Trophoblast cell (in vitro differentiated cells and primary cell): ENCODE data around the gene CDC6.

ENCODE experiments used
- DNase-seq, 2 donors: peaks; one replicate each; pipeline ENCODE4 v3.0.0-alpha.2; 2016
- H2AFZ ChIP-seq: 2 replicates; pipeline ENCODE4 v1.6.1; 2013; ENCODE audit warnings: low read length, moderate library complexity, mild to moderate bottlenecking; ENCODE audit not compliant: insufficient read depth, poor library complexity
- H2AK5ac ChIP-seq: 2 replicates; pipeline ENCODE4 v1.6.1; 2013; ENCODE audit warnings: mild to moderate bottlenecking, low read length
- H2BK120ac ChIP-seq: 2 replicates; pipeline ENCODE4 v1.6.1; 2013; ENCODE audit warnings: low read length, mild to moderate bottlenecking, moderate library complexity; ENCODE audit not compliant: insufficient read depth, poor library complexity
- H2BK12ac ChIP-seq: 2 replicates; pipeline ENCODE4 v1.6.1; 2013; ENCODE audit warnings: mild to moderate bottlenecking, low read length, moderate library complexity
- H2BK5ac ChIP-seq: 2 replicates; pipeline ENCODE4 v1.6.1; 2013; ENCODE audit warnings: low read length, low read depth, moderate library complexity, mild to moderate bottlenecking; ENCODE audit not compliant: poor library complexity
- H3K14ac ChIP-seq: 2 replicates; pipeline ENCODE4 v1.6.1; 2013; ENCODE audit warnings: mild to moderate bottlenecking, low read length
- H3K18ac ChIP-seq: 2 replicates; pipeline ENCODE4 v1.6.1; 2013; ENCODE audit warnings: mild to moderate bottlenecking, low read length
- H3K23ac ChIP-seq: 2 replicates; pipeline ENCODE4 v1.6.1; 2013; ENCODE audit warnings: low read length
- H3K27ac ChIP-seq: 2 replicates; pipeline ENCODE4 v1.5.1; 2013; ENCODE audit warnings: low read depth, mild to moderate bottlenecking, inconsistent platforms, low read length, moderate library complexity
- H3K27me3 ChIP-seq: 2 replicates; pipeline ENCODE4 v1.6.1; 2013; ENCODE audit warnings: inconsistent platforms, mild to moderate bottlenecking, low read length, moderate library complexity; ENCODE audit not compliant: insufficient read depth
- H3K36me3 ChIP-seq, 2 experiments: 1 replicate in 1 of 2; 2 replicates in 1 of 2; pipeline ENCODE4 v1.6.1; 2013; ENCODE audit warnings: low read length in 2 of 2, mild to moderate bottlenecking in 2 of 2, moderate library complexity in 1 of 2; ENCODE audit not compliant: insufficient read depth in 2 of 2, control insufficient read depth in 1 of 2
- H3K4ac ChIP-seq: 2 replicates; pipeline ENCODE4 v1.6.1; 2013; ENCODE audit warnings: low read depth, mild to moderate bottlenecking, low read length, moderate library complexity
- H3K4me1 ChIP-seq, 2 experiments: 1 replicate in 1 of 2; 2 replicates in 1 of 2; pipeline ENCODE4 v1.6.1; 2013; ENCODE audit warnings: low read length in 2 of 2, mild to moderate bottlenecking in 2 of 2, moderate library complexity in 1 of 2; ENCODE audit not compliant: insufficient read depth in 2 of 2, control insufficient read depth in 1 of 2
- H3K4me2 ChIP-seq: 2 replicates; pipeline ENCODE4 v1.6.1; 2013; ENCODE audit warnings: inconsistent platforms, mild to moderate bottlenecking, low read length, moderate library complexity
- H3K4me3 ChIP-seq: 2 replicates; pipeline ENCODE4 v1.5.1; 2013; ENCODE audit warnings: mild to moderate bottlenecking, low read depth, low read length, inconsistent platforms
- H3K79me1 ChIP-seq: one replicate; pipeline ENCODE4 v1.6.1; 2013; ENCODE audit warnings: low read length
- H3K79me2 ChIP-seq: 2 replicates; pipeline ENCODE4 v1.6.1; 2013; ENCODE audit warnings: low read length, mild to moderate bottlenecking; ENCODE audit not compliant: control insufficient read depth, insufficient read depth, poor library complexity
- H3K9ac ChIP-seq: 2 replicates; pipeline ENCODE4 v1.6.1; 2013; ENCODE audit warnings: mild to moderate bottlenecking, low read length
- H3K9me3 ChIP-seq: 2 replicates; pipeline ENCODE4 v1.6.1; 2013; ENCODE audit warnings: low read depth, mild to moderate bottlenecking, control low read depth, inconsistent platforms, low read length; ENCODE audit not compliant: insufficient read depth
- H4K12ac ChIP-seq: 2 replicates; pipeline ENCODE4 v1.6.1; 2013; ENCODE audit warnings: low read depth, mild to moderate bottlenecking, low read length, moderate library complexity
- H4K8ac ChIP-seq: 2 replicates; pipeline ENCODE4 v1.6.1; 2013; ENCODE audit warnings: low read depth, mild to moderate bottlenecking, low read length, moderate library complexity
- H4K91ac ChIP-seq: one replicate; pipeline ENCODE4 v1.6.1; 2013; ENCODE audit warnings: low read depth, mild to moderate bottlenecking, low read length, moderate library complexity
- WGBS: extraction: QIAGEN DNeasy Blood & Tissue Kit; methylation state at CpG from one replicate; pipeline ENCODE4 v1.1.7; 2013; ENCODE audit warnings: missing lambda C conversion rate; ENCODE audit not compliant: insufficient read length, insufficient coverage; ENCODE audit errors: extremely low coverage; 5-methylcytosine and 5-hydroxymethylcytosine counted together

Gene CDC6

GRCh38 chr17:40265337-40265736 is 22.3 kb upstream of the CDC6 start:
- no peak overlapping the region for H4K8ac ChIP-seq
- no peak overlapping the region for H3K4me3 ChIP-seq
- no peaks in the 10 kb centered on the region for H3K4me1 ChIP-seq
- H2BK5ac ChIP-seq, result no peak overlapping the region
- no peaks in the 10 kb centered on the region for H3K27me3 ChIP-seq
- H3K4me2 ChIP-seq, result no peak overlapping the region
- H4K12ac ChIP-seq, result no peak overlapping the region
- H3K4ac ChIP-seq, result no peak overlapping the region
- no peaks in the 10 kb centered on the region for H3K79me1 ChIP-seq
- no peak overlapping the region for H3K27ac ChIP-seq
- no peak overlapping the region for H2AK5ac ChIP-seq
- no CpG with 5 or more reads among the region's 5 CpGs for WGBS
- no peak overlapping the region for H4K91ac ChIP-seq
- H3K23ac ChIP-seq, result no peak overlapping the region
- no peak overlapping the region for H3K9ac ChIP-seq
- H2BK120ac ChIP-seq, result no peak overlapping the region
- no peak overlapping the region for H2AFZ ChIP-seq
- no peaks in the 10 kb centered on the region for H3K79me2 ChIP-seq
- H3K9me3 ChIP-seq, result no peaks in the 10 kb centered on the region
- no peak overlapping the region for H2BK12ac ChIP-seq
- DNase-seq, result no peak
- no peak overlapping the region for H3K18ac ChIP-seq
- H3K36me3 ChIP-seq, result peaks cover 27 to 43% of the 10 kb centered on the region in 2 experiments
- no peak overlapping the region for H3K14ac ChIP-seq

- no peak overlapping the region for H3K27ac ChIP-seq
- no peak overlapping the region for H3K4ac ChIP-seq
- H3K9ac ChIP-seq, result no peak overlapping the region
- no peak overlapping the region for H4K8ac ChIP-seq
- H2AFZ ChIP-seq, result no peak overlapping the region
- H3K23ac ChIP-seq, result no peak overlapping the region
- peaks cover 21 to 37% of the 10 kb centered on the region in 2 experiments for H3K36me3 ChIP-seq
- no peak overlapping the region for H3K4me3 ChIP-seq
- no peak overlapping the region for H2BK120ac ChIP-seq
- H3K79me2 ChIP-seq, result no peaks in the 10 kb centered on the region
- no peak overlapping the region for H3K4me2 ChIP-seq
- H3K4me1 ChIP-seq, result no peaks in the 10 kb centered on the region
- H2BK5ac ChIP-seq, result no peak overlapping the region
- H3K18ac ChIP-seq, result no peak overlapping the region
- no peak overlapping the region for H4K91ac ChIP-seq
- no peaks in the 10 kb centered on the region for H3K9me3 ChIP-seq
- H3K27me3 ChIP-seq, result no peaks in the 10 kb centered on the region
- no peak overlapping the region for H3K14ac ChIP-seq
- DNase-seq, result no peak
- no peak overlapping the region for H2BK12ac ChIP-seq
- no CpG with 5 or more reads among the region's 6 CpGs for WGBS
- no peaks in the 10 kb centered on the region for H3K79me1 ChIP-seq
- no peak overlapping the region for H2AK5ac ChIP-seq
- H4K12ac ChIP-seq, result no peak overlapping the region
Measured at GRCh38 chr17:40266882-40267281, 20.8 kb upstream of the CDC6 start.

GRCh38 chr17:40268141-40268712 is 19.5 kb upstream of the CDC6 start:
- no CpG with 5 or more reads among the region's 2 CpGs for WGBS

DNA sequence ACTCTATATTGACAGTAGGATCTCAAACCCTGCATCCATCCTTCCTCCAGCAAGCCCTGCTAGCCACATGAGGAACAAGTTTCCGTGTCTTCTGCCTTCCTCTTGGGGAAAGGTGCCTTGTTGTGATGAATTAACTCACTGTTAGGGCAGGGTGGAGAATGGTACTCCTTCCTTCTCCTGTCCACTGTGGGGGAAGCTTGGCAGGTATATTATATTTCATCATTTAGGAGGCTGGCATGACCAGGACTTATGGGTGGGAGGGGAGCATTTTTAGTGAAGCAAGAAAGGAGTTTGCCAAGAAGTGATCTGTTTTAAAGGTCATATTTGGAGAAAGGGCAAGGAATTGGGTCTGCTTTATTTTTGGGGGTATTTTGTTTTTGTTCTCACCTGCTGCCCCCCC is 9.3 kb upstream of the CDC6 start:
- Histone ChIP-seq H2BK12ac (no peak overlapping the region), H3K4me1 (peaks cover 1 to 8% of the 10 kb centered on the region in 2 experiments), H3K23ac (no peak overlapping the region), H2AFZ (no peak overlapping the region), H3K9ac (no peak overlapping the region), H2AK5ac (no peak overlapping the region), H3K79me2 (no peaks in the 10 kb centered on the region), H4K8ac (no peak overlapping the region), H3K9me3 (peaks cover 2% of the 10 kb centered on the region), H3K27me3 (no peaks in the 10 kb centered on the region), H3K14ac (no peak overlapping the region), H4K91ac (no peak overlapping the region), H3K79me1 (peaks cover 4% of the 10 kb centered on the region), H3K36me3 (peaks cover 45 to 53% of the 10 kb centered on the region in 2 experiments), H3K27ac (no peak overlapping the region), H2BK120ac (no peak overlapping the region), H3K18ac (no peak overlapping the region), H4K12ac (no peak overlapping the region), H3K4me2 (no peak overlapping the region), H2BK5ac (no peak overlapping the region), H3K4me3 (peak overlapping the region; percentile 18), H3K4ac (no peak overlapping the region)
- no CpG with 5 or more reads among the region's 1 CpG for WGBS
- no peak for DNase-seq

More at GRCh38 chr17:40268141-40268712, 19.5 kb upstream of the CDC6 start:
- no peaks in the 10 kb centered on the region for H3K27me3 ChIP-seq
- H2AFZ ChIP-seq, result no peak overlapping the region
- no peak overlapping the region for H3K4me2 ChIP-seq
- H3K9me3 ChIP-seq, result no peaks in the 10 kb centered on the region
- no peak overlapping the region for H3K4ac ChIP-seq
- H3K79me2 ChIP-seq, result no peaks in the 10 kb centered on the region
- no peak overlapping the region for H4K8ac ChIP-seq
- H3K9ac ChIP-seq, result no peak overlapping the region
- H3K4me3 ChIP-seq, result no peak overlapping the region
- H3K14ac ChIP-seq, result no peak overlapping the region
- H2AK5ac ChIP-seq, result no peak overlapping the region
- H3K27ac ChIP-seq, result no peak overlapping the region
- no peak overlapping the region for H3K23ac ChIP-seq
- DNase-seq, result no peak
- no peak overlapping the region for H2BK120ac ChIP-seq
- H3K36me3 ChIP-seq, result peaks cover 18 to 30% of the 10 kb centered on the region in 2 experiments
- no peaks in the 10 kb centered on the region for H3K79me1 ChIP-seq
- no peak overlapping the region for H4K12ac ChIP-seq
- H2BK12ac ChIP-seq, result no peak overlapping the region
- H3K4me1 ChIP-seq, result no peaks in the 10 kb centered on the region
- H4K91ac ChIP-seq, result no peak overlapping the region
- H2BK5ac ChIP-seq, result no peak overlapping the region
- H3K18ac ChIP-seq, result no peak overlapping the region
